Activated gamma-delta T cell treated with Interleukin-2 at 50 U/mL for 16 hours (primary cell): ENCODE data around the gene TXNRD2.

Experiments used
- DNase-seq: peaks from one replicate; pipeline ENCODE4 v3.0.0-alpha.2; 2020

The TXNRD2 gene

DNA sequence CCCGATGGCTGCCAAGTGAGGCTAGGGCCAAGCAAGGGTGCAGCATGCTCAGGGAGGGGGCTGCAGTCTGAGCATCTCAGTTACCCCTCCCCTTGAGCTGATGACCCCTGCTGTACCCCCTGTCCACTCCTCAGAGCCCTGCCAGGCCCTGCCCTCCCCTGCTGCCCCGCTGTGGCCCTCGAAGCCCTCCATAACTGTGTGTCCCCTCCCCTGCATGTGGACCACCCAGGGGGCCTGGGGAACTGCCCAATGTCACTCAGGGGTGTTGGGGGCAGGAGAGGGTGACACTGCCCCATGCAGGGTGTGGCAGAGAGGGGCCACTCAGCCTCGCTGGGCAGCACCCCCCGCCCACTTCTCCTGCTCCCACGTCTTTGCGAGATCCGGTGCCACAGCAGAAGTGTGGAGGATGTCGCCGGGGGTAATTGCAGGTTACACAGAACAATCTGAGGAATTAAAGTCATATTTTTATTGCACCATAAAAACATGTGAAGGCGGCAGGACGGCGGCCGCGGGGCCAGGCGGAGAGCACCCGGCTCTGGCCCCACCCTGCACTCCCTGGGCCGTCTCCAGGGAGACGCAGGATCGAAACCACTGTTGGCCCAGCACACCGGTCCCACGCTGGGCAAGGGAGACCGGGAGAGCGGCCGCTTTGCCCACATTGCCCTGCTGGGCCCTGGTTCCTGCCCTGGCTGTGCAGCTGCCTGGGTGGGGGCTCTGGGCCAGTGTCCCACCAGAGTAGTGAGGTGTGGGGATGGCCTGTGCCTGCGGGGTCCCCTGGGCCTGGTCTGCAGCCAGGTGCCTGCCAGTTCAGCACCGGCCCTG lies 68.3 kb downstream of the TXNRD2 start:
- DNase-seq = peak; percentile 2

DNA sequence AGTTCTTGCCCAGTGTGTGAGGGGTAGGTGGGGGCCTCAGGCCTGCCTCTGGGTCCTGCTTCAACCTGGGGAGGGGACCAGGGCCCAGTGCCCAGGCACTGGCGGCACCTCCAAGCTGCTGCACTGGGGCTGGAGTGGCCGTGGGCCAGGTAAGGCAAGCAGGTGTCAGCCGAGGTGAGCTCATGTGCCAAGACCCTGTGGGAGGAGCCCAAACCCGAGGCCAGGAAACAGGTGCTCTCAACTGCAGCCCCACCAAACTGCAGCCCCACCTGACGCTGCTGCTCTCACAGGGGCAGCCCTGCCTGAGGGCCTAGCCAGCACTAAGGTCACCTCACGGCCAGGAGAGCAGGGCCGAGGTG lies 68.9 kb downstream of the TXNRD2 start:
- DNase-seq = no peak

DNA sequence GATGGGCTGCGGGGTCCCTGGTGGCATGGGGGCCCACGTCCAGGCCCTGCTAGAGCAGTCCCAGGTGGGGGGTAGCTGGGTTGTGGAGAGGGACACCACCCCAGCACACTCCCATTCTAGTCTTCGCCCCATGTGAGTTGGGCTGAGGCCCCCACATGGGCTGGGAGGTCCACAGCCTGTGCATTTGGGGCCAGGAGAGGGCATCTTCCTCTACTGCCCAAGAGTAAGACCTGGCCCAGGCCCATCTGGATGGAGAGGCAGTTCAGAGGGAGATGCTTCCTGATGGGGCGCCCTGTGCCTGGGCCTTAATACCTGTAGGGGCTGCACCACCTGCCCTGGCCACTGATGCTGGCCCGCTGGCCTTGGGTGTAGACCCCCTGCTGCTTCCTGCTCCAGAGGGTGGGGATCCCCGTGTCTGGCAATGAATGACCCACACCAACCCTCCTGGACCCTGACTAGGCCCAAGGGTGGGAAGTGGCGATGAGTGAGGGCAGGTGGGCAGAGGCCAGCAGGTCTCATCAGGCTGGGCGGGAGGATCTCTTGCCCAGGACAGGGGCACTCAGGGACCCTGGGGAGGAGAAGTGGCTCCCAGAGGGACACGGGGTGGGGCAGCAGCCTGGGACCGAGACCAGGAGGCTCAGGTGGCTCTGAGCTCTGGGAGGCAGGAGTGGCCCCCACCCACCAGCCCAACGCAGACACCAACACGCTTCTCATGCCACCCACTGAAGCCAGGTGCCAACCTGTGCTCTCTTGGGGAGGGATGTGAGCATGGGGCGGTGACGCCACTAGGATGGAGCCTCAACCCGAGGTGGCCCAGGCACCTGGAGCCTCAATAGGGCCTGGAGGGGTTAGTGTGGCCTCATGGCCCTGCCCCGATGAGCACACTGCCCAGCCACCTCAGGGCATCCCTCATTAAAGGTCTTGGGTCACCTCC lies 69.5 kb downstream of the TXNRD2 start:
- DNase-seq = peak; percentile 2

DNA sequence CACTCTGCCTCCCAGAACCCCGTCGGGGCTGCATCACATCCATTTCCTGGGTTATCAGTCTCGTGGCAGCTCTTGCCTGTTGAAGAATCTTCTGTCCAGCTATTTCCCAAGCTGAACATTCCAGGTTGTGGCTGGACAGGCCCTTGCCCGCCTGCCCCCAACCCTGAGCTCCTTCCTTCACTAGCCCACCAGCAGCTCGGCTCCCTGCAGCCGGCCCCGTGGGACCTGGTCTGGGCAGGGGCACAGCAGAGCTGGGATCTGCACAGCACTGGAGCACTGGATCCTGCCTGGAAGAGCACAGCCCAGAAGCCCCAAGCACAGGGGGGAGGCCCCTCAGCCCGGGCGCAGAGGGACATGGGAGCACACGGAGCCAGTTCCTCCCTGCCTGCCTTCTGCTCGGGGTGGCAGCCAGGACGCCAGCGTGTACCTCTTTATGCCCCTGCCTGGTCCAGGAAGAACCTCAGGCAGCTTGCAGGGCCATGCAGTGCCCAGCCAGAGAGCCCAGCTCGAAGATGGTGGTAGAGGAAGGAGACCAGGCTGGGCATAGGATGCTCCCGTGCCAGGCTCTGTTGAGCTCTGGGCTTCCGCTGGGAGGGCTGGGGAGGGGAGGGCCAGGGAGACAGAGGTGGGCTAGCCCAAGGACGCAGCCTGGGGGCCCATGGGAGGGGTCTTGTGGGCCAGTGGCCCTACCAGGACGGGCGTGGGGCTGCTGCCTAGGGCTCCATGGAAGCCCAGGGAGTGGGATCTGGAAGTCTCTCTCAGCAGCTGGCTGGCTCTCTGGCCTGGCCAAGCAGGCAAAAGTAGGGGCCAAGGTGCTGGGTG lies 70.4 kb downstream of the TXNRD2 start:
- DNase-seq = peak; percentile 3

DNA sequence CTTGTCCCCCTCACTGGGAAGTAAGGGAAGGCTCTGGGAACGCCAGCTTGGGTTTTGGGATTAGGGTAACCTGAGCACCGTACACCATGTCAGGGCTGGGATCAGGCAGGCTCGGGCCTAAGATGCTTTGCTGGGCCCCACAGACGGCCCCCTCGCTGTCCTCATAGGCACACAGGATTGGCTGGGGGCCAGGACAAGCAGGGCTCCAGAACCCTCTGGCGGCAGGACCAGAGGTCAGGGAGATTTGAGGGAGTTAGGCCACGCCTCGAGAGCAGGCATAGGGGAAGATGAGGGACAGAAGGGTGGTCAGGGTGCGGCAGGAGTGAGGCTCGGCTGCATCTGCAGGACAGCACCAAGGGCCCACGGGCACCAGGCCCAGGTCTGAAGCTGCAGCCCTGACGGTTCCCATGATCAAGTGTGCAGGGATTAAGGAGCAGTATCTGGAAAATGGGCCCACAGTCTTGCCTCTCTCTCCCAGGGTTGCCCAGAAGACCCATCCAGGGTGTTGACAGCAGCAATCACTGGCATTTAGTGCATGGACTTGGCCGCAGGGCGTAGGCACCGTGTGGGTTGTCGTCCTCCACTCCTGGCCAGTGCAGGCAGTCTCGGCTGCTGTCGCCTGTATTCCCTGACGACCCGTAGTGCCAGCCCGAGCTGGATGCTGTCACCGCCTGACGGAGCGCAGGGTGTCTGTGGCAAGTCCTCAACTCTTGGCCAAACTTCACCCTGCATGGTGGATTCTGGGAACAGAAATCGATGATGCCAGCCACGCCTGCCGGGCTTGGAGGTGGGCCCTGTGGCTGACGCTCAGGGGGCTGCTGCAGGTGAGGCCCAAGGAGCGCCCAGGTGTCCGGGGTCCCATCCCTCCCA lies 71.2 kb downstream of the TXNRD2 start:
- DNase-seq = peak; percentile 2

DNA sequence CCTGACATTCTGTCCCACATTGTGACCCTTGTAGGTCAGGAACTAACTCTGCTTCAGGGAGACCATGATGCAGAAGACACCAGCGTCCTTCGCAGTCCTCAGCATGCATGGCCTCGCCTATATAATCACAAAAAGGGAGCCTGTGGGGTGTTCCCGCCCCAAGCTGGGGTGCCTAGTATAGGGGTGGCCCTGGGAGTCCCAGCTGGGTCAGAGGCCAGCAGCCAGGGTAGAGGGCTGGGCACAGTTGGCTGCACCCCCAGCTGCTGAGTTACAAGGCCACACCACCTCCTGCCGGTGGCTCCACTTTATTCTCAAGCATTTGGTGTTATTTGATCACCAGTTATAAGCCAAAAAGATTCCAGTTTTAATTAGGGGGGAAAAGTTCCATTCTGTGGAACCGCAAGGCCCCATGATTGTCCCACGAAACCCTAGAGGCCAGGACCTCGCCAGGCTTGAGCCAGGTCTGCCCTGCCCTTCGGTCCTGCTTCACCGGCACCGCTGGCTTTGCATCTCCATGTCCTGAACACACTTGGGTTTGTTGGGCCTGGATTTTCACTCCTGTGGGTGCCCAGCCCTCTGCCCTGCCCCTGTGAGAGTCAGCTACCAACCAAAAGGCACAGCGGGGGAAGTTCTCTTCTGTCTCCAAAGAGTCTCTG lies 72.0 kb downstream of the TXNRD2 start:
- DNase-seq = no peak

DNA sequence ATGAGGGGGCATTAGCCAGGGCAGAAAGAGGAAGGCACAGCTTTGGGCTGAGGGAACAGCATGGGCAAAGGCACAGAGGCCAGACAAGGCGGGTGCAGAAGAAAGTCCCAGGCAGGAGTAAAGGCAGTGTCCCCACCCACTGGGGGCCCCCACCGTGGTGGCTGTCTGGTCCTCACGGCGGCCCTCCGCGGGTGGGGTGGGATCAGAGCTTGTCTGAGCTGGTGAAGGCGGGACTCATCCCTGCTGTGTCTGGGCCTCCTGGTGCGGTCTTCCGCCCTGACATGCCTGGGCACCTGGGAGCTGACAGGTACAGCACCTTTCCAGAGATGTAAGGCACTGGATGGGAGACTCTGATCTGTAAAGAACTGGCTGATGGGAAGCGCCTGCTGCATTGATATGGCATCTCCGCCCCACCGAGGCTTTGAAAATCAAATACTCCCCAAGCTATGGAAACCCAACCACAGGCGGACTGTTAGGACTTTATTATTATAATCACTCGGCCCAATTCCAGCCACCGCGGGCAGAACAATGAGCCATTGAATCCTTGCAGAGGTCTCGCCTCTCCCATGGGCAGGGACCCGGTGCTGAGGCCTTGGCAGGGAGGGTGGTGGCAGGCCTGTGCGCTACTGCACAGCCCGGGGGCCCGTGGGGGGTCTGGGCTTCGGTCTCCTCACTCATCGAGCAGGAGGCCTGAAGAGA lies 72.7 kb downstream of the TXNRD2 start:
- DNase-seq = peak; percentile 2

DNA sequence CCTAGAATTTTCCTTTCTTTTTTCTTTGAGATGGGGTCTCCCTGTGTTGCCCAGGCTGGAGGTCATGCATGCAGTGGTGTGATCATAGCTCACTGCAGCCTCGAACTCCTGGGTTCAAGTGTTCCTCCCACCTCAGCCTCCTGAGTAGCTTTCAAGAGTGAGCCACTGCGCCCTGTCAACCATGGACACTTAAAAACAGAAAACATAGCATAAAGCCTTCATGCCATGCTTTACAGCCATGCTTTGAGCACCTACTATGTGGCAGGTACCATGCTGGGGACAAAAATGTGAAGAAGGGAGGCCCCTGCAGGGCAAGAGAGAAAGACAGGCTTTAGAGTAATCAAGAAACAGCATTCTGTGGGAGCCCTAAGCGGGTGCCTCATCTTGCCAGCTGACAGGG lies 73.3 kb downstream of the TXNRD2 start:
- peak; percentile 3 for DNase-seq

DNA sequence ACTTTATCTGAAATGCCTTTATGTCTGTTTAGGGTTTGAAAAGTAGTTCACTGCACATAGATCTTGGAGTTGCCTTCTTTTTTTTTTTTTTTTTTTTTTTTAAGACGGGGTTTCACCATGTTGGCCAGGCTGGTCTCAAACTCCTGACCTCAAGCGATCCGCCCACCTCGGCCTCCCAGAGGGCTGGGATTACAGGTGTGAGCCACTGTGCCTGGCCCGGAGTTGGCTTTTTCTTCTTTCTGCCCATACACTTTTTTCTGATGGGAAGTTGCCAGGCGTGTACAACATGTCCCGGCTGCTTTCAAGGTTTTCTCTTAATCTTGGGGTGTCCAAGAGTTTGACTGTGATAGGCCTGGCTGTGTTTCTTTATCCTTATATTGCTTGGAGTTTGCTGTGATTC lies 74.0 kb downstream of the TXNRD2 start:
- no peak for DNase-seq

DNA sequence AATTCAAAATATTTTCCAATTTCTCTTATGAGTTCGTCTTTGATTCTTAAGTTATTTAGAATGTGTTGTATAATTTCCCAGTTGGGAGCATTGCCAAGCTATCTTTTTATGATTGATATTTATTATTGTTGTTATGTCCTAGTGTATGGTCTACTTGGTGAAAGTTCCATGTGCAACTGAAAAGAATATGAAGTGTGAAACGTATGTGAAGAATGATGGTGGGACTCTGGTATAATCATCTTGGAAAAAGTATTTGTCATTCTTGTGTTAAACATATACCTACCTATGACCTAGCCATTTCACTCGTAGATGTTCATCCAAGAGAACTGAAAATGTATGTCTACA lies 75.0 kb downstream of the TXNRD2 start:
- no peak for DNase-seq

DNA sequence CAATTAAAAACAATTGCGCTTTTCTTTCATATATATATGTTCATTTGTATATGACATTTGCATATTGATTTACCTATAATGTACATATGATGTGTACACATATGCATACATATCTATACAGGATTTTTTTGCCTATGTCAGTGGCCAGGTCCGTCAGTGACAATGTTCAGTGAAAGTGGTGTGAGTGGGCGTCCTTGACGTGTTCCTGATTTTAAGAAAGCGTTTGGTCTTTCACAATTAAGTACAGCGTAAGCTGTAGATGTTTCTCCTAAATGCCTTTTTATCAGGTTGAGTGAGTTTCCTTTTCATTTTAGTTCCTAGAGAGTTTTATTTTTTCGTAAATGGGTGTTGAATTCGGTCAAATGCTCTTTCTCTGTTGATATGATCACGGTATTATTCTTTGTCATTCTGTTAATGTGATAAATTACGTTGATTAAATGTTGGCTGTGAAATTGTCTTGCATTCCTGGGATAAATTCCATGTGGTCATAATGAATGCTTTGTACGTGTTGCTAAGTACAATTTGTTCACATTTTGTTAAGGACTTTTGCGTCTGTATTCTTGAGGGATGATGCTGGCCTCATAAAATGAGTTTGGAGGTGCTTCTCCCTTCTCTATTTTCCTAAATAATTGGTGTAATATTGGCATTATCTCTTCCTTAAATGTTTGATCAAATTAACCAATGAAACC lies 76.3 kb downstream of the TXNRD2 start:
- no peak for DNase-seq

DNA sequence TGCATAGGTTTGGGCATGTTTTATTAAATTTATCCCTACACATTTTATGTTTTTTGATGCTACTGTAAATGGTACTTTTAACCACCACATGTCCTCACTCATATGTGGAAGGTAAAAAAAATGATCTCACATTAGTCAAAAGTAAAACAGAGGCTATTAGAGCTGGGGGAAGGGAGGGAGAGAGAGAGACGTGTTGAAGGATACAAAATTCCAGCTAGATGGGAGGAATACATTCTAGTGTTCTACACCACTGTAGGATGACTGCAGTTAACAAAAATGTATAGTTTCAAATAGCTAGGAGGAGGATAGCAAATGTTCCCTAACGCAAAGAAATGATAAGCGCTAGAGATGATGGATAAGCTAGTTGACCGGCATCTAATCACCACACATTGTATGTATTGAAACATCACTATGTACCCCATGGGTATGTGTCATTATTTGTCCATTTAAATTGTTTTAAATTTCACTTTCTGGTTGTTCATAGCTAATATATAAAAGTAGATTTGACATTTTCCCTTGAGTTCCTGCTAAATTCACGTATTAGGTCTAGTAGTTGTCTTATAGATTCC lies 77.0 kb downstream of the TXNRD2 start:
- no peak for DNase-seq

DNA sequence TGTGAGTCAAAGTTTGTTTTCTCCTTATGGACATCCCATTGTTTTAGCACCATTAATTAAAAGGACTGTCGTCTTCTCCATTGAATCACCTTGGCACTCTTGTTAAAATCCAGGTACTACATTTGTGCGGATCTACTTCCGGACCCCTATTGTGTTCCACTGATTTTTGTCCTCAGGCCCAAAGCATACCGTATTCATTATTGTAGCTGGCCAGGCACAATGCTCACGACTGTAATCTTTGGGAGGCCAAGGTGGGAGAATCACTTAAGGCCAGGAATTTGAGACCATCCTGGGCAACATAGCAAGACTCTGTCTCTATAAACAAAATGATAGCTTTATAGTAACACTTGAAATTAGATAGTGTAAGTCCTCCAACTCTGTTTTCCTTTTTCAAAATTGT lies 78.0 kb downstream of the TXNRD2 start:
- no peak for DNase-seq

DNA sequence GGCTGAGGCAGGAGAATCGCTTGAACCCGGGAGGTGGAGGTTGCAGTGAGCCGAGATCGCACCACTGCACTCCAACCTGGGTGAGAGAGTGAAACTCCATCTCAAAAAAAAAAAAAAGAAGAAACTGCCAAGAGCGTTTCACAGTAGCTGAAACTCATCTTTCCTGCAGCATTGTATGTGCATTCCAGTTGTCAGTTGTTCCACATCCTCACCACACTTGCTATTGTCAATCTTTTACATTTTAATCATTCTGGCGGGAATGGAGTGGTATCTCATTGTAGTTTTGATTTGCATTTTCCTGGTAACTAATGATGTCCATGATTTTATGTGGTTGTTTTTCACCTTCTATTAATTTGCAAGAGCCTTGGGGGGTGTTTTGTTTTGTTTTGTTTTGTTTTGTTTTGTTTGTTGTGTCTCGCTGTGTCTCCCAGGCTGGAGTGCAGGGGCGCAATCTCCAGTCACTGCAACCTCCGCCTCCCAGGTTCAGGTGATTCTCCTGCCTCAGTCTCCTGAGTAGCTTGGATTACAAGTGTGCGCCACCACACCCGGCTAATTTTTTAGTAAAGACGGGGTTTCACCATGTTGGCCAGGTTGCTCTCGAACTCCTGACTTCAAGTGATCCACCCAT lies 78.9 kb downstream of the TXNRD2 start:
- no peak for DNase-seq

DNA sequence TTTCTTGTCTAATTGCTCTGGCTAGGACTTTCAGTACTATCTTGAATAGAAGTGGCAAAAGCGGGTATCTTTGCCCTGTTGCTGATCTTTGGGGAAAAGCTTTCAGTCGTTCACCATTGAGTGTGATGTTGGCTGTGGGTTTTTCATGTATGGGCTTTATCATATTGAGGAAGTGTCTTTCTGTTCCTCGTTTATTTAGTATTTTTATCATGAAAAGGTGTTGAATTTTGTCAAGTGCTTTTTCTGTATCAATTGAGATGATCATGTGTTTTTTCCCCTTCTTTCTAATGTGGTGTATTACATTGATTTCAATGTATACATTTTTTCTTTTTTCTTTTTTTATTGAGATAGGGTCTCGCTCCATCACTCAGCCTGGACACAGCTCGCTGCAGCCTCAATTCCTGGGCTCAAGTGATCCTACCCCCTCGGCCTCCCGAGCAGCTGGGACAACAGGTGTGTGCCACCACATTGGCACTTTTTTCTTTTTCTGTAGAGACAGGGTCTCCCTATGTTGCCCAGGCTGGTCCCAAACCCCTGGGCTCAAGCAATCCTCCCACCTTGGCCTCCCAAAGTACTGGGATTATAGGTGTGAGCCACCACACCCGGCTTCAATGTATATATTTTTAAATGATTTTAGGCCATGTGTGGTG lies 81.6 kb downstream of the TXNRD2 start:
- no peak for DNase-seq

DNA sequence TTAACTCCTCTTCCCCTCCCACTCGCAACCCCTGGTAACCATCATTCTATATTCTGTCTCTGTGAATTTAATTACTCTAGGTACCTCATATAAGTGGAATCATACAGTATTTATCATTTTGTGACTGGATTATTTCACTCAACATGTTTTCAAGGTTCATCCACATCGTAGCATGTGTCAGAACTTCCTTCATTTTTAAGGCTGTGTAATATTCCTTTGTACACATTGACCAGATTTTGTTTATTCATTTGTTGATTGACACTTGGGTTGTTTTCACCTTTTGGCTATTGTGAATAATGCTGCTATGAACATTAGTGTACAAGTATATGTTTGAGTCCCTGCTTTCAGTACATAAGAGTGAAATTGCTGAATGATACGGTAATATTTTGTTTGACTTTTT lies 84.2 kb downstream of the TXNRD2 start:
- no peak for DNase-seq

DNA sequence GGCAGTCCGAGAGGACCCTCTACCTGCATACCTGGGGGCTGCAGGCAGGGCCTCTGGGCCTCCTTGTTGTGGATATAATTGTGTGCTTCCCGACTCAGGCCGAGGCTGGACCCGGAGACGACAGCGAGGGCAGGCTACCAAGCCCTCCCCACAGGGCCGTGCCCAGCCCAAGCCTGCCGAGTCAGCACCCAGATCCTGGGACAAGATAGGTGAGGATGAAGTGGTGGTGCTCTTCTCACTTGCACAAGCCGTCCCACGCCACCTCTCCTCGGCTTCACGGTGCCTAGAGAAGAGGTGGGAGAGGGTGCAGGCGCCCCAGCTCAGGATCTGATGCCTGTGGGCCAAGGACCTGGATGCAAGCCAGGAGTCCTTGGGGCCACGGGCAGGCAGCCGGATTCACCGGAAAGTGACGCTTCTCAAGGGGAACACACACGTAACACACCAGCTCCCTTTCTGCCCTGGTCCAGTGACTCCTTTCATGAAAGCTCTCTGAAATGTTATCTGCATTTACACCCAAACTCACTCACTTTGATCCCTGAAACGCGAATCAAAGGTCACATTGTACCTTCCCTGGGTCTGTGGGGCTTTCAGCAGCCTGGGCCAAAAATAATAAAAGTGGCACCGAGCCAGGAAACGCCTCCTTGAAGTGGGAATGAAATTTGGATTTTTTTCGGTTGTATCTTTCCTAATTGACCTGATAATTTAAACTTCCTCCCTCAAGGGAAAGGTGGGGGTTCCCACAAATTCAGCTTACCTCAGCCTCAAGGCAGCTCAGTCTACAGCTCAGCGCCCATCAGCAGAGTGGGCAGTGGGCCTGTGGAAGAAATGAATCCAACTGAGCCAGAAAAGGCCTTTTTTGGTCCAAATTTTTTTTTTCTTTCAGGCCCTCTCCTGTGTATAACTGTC lies 85.9 kb downstream of the TXNRD2 start:
- peak; percentile 28 for DNase-seq
